ENCODE measurements around the gene FAM181B.

FAM181B gene, protein sequence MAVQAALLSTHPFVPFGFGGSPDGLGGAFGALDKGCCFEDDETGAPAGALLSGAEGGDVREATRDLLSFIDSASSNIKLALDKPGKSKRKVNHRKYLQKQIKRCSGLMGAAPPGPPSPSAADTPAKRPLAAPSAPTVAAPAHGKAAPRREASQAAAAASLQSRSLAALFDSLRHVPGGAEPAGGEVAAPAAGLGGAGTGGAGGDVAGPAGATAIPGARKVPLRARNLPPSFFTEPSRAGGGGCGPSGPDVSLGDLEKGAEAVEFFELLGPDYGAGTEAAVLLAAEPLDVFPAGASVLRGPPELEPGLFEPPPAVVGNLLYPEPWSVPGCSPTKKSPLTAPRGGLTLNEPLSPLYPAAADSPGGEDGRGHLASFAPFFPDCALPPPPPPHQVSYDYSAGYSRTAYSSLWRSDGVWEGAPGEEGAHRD

DNA sequence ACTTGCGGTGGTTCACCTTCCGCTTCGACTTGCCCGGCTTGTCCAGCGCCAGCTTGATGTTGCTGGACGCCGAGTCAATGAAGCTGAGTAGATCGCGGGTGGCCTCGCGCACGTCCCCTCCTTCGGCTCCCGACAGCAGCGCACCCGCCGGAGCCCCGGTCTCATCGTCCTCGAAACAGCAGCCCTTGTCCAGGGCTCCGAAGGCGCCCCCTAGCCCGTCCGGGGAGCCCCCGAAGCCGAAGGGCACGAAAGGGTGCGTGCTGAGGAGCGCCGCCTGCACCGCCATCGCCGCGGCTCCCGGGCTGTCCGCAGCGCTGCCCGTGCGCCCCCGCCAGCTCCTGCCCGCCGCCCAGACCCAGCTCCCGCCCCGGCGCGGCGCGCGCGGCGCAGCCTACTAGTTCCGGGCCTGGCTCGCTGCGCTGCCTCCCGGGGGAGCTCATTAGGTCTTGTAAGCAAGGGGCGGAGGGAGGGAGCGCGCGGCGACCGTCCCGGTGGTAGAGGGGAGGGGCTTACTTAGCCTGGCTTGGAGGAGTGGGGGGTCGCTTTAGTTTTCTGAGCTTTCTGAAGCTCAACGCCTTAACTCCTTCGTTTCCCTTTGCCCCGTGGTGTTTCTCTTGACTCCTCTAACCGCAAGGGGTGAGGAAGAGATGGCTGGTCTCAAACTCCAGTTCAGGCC, at the start of gene FAM181B:
Gene FAM181B (minus strand): TSS at position 421 of the 676 bp plus-strand sequence. CDS start 135 bp downstream, at position 286.
- peak; percentile 21 for DNase-seq (ENCODE audit: low read depth)

DNA sequence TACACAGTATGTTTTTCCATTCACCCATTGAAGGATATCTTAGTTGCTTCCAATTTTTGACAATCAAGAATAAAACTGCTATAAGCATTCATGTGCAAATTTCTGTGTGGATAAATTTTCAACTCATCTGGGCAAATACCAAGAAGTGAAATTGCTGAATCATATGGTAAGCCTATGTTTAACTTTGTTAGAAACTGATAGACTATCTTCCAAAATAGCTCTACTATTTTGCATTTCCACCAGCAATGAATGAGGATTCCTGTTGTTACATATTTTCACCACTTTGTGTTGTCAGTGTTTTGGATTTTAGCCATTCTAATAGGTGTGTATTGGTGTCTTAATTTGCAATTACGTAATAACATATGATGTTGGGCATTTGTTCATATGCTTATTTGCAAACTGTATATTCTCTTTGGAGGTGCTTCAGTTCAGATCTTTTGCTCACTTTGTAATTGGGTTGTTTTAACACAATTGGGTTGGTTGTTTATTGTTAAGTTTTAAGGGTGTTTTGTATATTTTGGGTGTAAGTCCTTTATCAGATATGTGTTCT, 49.2 kb upstream of the FAM181B start:
- no peak for DNase-seq (ENCODE audit: low read depth)

DNA sequence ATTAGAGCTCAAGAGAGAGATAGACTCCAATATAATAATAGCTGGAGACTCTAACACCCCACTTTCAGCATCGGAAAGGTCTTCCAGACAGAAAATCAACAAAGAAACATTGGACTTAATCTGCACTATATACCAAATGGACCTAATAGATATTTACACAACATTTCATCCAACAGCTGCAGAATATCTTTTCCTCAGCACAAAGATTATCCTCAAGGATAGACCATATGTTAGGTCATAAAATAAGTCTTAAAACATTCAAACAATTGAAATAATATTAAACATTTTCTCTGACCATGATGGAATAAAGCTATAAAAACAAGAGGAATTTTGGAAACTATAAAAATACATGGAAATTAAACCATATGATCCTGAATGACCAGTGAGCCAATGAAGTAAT, 45.1 kb upstream of the FAM181B start:
- no peak for DNase-seq (ENCODE audit: low read depth)

DNA sequence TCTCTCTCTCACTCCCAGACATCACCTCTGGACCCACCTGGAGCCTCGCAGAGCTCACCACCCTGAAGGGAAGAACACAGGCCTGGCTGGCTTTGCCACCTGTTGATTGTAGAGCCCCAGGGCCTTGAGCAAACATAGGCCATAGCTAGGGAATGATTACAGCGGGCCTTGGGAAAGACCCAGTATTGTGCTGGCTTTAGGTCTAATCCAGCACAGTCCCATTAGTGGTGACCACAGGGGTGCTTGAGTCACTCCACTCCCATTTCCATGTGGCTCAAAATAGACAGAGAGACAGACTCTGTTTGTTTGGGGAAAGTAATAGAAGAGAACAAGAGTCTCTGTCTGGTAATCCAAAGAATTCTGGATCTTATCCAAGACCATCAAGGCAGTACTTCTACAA, 42.7 kb upstream of the FAM181B start:
- DNase-seq (ENCODE audit: low read depth) = peak; percentile 5

DNA sequence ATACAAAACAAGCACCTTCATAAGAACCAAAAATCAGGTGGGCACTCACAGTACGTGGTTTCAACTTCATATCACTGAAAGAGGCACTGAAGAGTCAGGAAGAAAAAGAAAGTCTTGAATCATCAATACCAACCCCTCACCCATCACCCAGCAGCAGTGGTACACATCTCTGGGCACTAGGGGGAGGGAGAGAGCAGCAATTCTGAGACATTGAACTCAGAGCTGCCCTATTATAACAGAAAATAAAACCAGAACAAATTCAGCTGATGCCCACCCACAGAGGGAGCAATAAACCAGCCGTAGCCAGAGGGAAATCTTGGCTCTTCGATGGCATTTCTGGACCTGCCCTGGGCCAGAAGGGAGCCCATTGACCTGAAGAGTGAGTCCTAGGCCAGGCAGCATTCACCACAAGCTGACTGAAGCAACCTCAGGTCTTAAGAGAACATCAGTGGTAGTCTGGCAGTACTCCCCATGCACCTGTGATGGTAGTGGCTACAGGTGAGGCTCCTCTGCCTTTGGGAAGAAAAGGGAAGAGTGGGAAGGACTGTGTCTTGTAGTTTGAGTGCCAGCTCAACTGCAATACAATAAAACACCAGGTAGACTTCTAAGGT, 42.2 kb upstream of the FAM181B start:
- DNase-seq (ENCODE audit: low read depth) = peak; percentile 54

DNA sequence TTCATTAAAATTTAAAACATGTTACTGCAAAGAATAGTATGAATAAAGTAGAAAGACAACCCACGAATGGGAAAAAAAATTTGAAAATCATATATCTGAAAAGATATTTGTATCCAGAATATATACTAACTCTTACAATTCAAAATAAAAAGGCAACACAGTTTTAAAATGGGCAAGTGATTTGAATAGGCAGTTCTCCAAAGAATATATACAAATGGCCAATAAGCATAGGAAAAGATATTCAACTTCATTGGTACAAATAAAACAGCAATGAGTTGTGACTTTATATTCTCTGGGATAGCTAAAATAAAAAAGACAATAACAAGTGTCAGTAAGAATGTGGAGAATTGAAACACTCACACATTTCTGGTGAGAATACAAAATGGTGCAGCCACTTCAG, 41.6 kb upstream of the FAM181B start:
- DNase-seq (ENCODE audit: low read depth) = no peak

DNA sequence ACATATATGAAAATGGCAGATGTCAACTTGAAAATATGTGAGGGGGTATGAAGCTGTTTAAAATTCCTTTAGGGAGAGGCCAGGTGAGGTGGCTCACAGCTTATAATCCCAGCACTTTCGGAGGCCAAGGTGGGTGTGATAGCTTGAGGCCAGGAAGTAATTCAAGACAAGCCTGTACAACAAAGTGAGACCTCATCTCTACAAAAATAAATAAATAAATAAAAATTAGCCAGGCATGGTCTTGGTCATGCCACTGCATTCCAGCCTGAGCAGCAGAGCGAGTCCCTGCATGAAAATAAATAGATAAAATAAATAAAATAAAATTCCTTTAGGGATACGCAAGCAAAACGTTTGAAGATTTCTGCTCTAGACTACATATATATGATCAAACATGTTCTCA, 38.1 kb upstream of the FAM181B start:
- no peak for DNase-seq (ENCODE audit: low read depth)

DNA sequence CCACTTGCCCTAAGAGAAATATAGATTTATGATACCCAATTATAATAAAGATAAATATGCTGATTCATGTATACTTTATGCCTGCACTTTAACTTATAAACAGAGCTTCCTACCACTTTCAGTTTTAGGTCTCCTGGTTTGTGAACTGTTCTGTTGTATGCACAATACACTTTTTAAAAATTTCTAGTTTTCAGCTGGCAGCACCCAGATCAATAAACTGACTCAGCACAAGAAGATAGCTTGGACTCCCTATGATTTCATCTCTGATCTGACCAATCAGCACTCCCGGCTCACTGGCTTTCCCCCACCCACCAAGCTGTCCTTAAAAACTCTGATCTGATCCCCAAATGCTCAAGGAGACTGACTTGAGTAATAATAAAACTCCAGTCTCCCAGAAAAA, 33.5 kb upstream of the FAM181B start:
- DNase-seq (ENCODE audit: low read depth) = no peak

DNA sequence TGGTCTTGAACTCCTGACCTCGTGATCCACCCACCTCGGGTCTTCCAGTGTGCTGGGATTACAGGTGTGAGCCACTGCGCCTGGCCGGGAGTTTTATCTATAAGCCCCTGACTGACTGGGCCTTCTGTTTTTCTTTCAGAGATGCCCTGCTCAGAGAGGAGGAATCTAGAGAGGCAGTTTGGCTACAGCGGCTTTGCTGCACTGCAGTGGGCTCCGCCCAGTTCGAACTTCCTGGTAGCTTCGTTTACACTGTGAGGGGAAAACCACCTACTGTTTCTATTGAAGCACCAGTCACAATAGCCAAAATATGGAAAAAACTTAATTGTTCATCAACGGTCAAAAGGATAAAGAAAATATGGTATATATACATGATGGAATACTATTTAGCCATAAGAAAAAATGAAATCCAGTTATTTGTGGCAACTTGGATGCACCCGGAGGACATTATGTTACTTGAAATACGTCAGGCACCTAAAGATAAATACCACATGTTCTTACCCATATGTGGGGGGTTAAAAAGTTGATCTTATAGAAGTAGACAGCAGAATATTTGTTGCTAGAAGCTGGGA, 31.9 kb upstream of the FAM181B start:
- no peak for DNase-seq (ENCODE audit: low read depth)

DNA sequence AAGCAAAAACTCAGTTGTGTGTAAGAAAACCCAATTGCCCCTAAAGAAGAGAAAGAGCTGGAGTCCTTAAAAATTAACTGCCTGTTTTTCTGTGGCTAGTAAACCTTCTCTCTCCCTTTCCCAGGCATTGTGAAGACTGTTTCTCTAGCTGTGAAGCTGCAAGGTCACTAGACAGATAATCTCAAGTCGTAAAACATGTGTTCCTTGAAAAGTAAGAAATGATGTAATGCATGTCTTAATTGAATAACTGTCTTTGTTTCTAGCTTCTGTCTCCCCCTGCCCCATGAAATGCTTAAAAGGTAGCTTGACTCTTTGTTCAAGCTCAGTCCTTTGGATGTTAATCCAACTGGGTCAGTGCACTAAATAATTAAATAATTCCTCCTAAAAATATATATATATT, 29.5 kb upstream of the FAM181B start:
- DNase-seq (ENCODE audit: low read depth) = no peak

DNA sequence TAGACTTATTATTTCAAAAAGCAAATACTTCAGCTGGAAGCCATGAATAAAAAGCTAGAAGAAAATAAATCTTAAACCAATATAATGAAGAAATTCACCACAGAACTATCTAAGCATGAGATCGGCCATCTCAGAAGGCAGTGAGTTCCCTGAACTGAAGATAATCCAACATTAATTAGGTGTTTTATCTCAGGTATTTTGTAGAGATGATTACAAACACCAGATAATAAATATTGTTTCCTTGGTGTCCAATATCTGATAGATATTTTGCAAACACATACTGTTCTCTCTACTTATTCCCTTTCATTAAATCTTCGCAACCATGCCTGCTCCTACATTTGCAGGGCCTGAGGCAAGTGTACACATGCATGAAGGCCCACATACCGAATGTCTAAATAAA, 26.0 kb upstream of the FAM181B start:
- no peak for DNase-seq (ENCODE audit: low read depth)

DNA sequence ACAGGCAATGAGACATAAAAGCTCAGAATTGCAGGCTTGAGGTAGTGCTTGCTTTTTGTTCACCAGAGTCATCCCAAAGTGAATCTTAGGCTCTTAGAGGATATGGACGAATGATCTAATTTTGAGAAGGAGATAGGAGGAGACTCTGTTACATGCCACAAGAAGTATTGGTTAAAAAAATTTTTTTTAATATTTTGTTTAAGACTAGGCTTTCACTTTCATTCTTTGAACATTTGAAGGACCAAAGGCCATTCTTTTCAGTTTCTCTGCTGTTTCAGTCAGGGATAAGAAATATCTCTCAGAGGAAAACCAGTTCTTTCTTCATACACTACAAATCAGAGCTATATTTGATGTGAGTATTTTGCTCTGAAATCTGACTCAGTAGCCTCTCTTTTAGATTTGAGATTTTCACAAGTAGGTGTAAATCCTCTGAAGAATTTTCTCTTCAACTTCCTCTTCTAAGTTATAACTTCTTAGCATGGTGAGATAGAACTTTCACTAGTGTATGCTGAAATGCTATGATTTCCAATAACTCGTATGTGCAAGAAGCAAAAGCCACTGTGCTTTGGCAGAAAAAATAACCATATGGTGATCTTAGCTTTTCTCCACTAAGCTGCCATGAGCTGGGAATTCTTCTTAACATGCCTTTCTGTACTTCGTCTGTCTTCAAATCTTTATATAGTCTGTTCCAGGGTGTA, 24.1 kb upstream of the FAM181B start:
- DNase-seq (ENCODE audit: low read depth) = no peak

DNA sequence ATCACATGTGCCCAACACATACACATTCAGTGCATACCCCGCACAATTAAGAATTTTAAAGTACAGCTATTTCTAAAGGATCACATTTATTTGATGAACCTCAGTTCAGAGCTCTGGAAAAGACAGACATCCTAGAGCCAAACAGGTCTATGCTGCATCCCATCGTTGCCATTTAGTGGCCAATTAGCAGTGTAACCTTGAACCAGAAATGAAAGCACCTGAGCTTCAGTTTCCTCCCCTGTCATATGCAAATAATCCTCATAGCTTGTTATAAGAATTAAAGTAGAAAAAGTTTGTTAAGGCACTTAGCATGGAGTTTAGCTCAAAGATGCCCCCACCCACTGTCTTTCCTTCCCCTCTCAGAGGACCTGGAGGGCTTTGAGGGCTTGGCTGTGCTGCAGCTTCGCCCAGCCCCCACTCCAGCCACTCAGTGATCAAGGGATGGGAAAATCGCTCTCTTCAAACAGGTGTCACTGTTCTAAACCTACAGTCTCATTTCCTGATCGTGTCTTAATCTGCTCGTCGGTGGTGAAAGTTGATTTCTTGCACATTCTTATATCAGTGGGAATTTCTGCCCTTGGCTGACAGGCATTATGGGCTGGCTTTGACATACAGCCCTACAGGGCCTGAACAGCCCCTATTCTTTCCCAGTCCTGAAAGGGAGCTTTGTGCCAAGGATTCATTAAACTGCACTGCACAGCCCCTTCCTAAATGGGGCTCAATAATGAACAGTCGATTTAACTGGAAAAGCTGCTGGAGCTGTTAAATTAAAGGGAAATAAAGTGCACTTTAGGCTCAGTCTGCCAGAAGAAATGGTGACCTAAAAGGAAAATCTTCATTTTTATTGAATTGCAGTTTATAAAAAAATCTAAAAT, 23.3 kb upstream of the FAM181B start:
- no peak for DNase-seq (ENCODE audit: low read depth)

DNA sequence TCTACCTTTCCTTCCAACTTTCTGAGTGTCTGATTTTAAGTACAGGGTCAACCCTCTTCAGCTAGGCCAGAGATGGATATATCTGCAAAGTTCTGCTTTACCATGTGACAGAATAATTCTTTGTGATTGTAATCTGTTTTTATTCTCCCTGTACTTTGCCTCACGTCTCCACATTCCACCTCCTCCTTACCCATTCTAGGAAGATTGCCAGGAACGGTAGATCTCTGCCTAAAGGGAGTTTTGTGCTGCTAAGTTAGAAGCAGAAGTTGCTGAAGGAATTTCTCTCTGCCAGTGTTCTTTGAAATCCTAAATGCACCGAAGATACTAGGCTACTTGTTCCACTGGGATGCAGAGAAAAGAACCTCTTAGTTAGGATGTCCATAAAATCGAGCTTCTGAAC, 20.7 kb upstream of the FAM181B start:
- DNase-seq (ENCODE audit: low read depth) = peak; percentile 4

DNA sequence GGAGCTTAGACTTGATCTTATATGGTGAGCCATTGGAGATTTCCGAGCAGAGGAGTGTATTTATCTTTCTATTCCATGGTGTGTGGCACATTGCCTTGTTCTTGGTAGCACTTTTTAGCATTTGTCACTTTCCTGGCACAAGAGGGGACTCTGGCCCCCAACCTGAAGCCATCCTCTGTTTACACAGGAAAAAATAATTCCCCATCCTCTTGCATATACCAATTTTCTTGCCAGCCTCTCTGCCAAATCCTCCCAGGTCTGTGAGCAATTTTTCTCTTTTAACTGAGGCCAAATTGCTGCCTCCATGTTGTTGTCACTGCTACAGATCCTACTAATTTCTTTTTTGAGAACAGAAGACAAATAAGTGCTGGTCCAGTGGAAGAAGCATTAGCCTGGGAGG, 20.3 kb upstream of the FAM181B start:
- DNase-seq (ENCODE audit: low read depth) = no peak

DNA sequence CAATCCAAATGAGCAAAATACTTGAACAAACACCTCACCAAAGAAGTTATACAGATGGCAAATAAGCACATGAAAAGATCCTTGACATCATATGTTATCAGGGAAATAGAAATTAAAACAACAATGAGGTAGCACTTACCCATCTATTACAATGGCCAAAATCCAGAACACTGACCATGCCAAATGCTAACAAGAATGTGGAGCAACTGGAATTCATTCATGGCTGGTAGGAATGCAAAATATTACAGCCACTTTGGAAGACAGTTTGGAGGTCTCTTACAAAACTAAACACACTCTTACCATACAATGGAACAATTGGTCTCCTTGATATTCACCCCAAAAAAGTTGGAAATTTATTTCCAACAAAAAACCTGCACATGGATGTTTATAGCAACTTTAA, 19.1 kb upstream of the FAM181B start:
- DNase-seq (ENCODE audit: low read depth) = no peak

DNA sequence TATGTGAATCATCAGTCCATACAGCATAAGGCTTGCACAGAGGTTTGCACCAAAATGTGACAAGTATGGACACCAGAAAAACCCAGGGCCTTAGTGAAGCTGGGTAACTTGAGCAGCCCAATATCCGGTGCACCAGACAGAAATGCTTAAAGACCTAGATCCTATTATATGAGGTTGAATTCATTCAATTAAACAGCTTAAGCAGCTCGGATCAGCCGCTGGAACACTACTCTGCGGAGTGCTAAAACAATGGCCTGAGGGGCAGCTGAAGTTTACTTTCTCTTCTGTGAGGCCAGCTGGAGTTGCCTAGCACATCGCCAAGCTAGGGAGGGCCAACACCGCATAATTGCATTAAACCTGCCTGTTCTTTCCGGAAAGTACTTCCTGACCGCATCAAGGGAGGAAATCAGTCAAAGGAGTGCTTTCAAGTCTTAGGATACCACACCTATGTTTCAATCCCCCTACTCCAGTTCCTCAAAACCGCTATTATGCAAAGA, 17.0 kb upstream of the FAM181B start:
- peak; percentile 14 for DNase-seq (ENCODE audit: low read depth)

DNA sequence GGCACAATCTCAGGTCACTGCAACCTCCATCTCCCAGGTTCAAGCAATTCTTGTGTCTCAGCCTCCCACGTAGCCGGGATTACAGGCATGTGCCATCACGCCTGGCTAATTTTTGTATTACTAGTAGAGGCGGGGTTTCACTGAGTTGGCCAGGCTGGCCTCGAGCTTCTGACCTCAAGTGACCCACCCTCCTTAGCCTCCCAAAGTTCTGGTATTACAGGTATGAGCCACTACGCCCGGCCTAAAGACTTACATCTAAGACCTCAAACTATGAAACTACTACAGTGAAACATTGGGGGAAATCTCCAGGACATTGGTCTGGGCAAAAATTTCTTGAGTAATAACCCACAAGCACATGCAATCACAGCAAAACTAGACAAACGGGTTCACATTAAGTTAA, 13.8 kb upstream of the FAM181B start:
- DNase-seq (ENCODE audit: low read depth) = no peak

DNA sequence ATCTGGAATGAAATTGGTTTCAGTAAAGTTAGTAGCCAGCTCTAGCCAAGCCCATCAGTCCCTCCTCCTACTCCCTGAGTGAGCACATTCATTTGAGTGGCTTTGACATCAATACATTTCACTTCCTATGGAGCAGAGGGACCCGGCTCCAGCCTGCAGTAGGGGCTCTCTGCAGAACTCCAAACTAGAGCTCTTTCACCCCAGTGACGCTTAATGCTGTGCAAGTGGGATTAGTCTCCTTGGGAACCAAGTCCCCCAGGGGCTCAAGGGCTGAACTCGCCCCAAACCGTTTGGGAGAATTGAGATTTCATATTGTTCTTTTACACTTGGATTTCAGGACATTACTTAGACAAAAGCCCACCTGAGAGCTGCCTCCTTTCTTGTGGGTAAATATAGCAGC, 4.4 kb upstream of the FAM181B start:
- no peak for DNase-seq (ENCODE audit: low read depth)

DNA sequence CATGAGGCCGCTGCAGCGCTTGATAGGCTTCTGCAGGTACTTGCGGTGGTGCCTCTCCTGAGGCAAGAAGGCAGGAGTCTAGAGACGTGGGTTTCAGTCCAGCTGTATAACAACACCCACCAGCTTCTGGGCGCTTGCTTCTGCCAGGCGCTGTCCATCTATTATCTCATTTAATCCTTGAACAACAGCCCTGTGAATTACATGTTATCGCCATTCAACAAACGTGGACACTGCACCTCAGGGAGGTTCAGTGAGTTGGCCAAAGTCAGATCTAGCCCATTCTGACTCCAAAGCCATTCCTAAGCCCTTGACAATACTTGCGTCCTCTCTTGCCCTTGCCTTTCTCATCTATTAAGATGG, 436 bp upstream of the FAM181B start:
- no peak for DNase-seq (ENCODE audit: low read depth)

All from iris pigment epithelial cell (primary cell).